Tibial nerve (tissue), 4 donors: ENCODE results near the gene DUOX2.

Experiments
- CTCF ChIP-seq, 5 experiments: fragments of 200-600 bp in 3 of 5; fragments of 450-650 bp in 2 of 5; sonication (generic) in 3 of 5; IDR thresholded peaks; one replicate each; pipeline ENCODE4 v1.5.1; 2016 to 2019; ENCODE audit warnings: antibody characterized with exemption in 5 of 5, mild to moderate bottlenecking in 3 of 5, moderate library complexity in 2 of 5
- EP300 ChIP-seq, 2 donors: sonication (generic); formaldehyde crosslinking; IDR thresholded peaks; one replicate each; pipeline ENCODE4 v1.6.1; 2017; ENCODE audit warnings: antibody characterized with exemption in 2 of 2, mild to moderate bottlenecking in 1 of 2

- TF ChIP-seq CTCF (IDR thresholded peaks at IDR 0.05) (no peak), EP300 (IDR thresholded peaks at IDR 0.05) (no peak)
Measured at GRCh38 chr15:45144775-45145174, 30.8 kb upstream of the DUOX2 start.
